ENCODE data around the gene HMGN1.
"Not testable (repeated sequence)": the region's sequence is repeated elsewhere in the genome, so short reads cannot be mapped to it uniquely, and the experiment has no call there.

HMGN1 gene

GRCh38 chr21:39348355-39349210 lies at the start of gene HMGN1:
Gene HMGN1 (minus strand): TSS chr21:39349088. CDS start chr21:39348917, 171 bp downstream.
- peak; percentile 76 for DNase-seq

- no peak for DNase-seq
Measured at GRCh38 chr21:39397646-39398385, 48.9 kb upstream of the HMGN1 start.

- no peak for DNase-seq
Measured at GRCh38 chr21:39392981-39393380, 44.1 kb upstream of the HMGN1 start.

- no peak for DNase-seq
Measured at GRCh38 chr21:39390212-39390765, 41.4 kb upstream of the HMGN1 start.

GRCh38 chr21:39388811-39389155 lies 39.9 kb upstream of the HMGN1 start:
- no peak for DNase-seq

- DNase-seq: peak; percentile 47
Measured at GRCh38 chr21:39388038-39388810, 39.3 kb upstream of the HMGN1 start.

- peak; percentile 76 for DNase-seq
Measured at GRCh38 chr21:39387461-39388037, 38.7 kb upstream of the HMGN1 start.

- DNase-seq: no peak
Measured at GRCh38 chr21:39386899-39387298, 38.0 kb upstream of the HMGN1 start.

- DNase-seq: no peak
Measured at GRCh38 chr21:39386194-39386593, 37.3 kb upstream of the HMGN1 start.

GRCh38 chr21:39385299-39386145 lies 36.6 kb upstream of the HMGN1 start:
- DNase-seq: peak; percentile 19

- no peak for DNase-seq
Measured at GRCh38 chr21:39384674-39385298, 35.9 kb upstream of the HMGN1 start.

GRCh38 chr21:39382096-39382495 lies 33.2 kb upstream of the HMGN1 start:
- DNase-seq: not testable (repeated sequence)

- DNase-seq: no peak
Measured at GRCh38 chr21:39381009-39381408, 32.1 kb upstream of the HMGN1 start.

- peak; percentile 65 for DNase-seq
Measured at GRCh38 chr21:39379986-39380891, 31.4 kb upstream of the HMGN1 start.

- no peak for DNase-seq
Measured at GRCh38 chr21:39377444-39378050, 28.7 kb upstream of the HMGN1 start.

GRCh38 chr21:39375446-39375845 lies 26.6 kb upstream of the HMGN1 start:
- DNase-seq: no peak

GRCh38 chr21:39374046-39374445 lies 25.2 kb upstream of the HMGN1 start:
- DNase-seq: no peak

- no peak for DNase-seq
Measured at GRCh38 chr21:39373634-39374033, 24.7 kb upstream of the HMGN1 start.

- not testable (repeated sequence) for DNase-seq
Measured at GRCh38 chr21:39369896-39370288, 21.0 kb upstream of the HMGN1 start.

- DNase-seq: no peak
Measured at GRCh38 chr21:39367783-39368182, 18.9 kb upstream of the HMGN1 start.
